ENCODE measurements around the gene NEFH.
"Not testable (repeated sequence)": the region's sequence is repeated elsewhere in the genome, so short reads cannot be mapped to it uniquely, and the experiment has no call there.

NEFH gene

DNA sequence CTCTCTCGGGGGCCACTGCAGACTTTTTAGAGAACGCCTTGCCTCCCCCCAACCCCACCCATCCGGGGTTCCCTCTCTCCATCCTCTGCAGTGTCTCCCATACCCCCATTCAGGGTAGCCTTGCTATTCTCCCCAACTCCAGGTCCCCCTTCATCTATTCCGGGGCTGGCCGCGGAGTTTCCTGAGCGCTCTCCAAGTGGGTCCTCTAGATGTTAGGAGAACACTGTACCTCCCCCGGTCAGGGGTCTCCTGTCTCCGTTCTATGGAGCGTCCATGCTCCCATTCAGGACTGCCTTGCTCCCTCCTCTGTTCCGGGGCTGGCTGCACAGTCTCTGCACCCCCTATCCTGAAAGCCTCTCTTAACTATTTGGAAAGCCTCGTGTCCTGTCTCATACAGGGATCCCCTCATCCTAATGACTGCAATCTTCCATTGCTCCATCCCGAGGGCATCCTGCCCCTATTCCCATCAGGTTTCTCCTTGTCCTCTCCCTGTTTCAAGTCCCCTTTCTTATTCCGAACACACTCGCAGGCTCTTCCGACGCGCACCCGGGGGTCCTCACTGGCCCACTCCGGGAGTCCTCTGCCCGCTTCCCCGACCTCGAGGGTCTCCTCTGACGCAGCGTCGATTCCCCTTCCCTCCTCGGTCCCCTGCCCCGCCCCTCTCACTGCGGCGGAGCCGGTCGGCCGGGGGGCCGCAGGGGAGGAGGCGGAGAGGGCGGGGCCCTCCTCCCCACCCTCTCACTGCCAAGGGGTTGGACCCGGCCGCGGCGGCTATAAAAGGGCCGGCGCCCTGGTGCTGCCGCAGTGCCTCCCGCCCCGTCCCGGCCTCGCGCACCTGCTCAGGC is at the start of gene NEFH:
Gene NEFH, plus strand, starts transcription at position 802 of the 845 bp plus-strand sequence. CDS start 45 bp downstream, outside the sequence.
- no peak for DNase-seq

DNA sequence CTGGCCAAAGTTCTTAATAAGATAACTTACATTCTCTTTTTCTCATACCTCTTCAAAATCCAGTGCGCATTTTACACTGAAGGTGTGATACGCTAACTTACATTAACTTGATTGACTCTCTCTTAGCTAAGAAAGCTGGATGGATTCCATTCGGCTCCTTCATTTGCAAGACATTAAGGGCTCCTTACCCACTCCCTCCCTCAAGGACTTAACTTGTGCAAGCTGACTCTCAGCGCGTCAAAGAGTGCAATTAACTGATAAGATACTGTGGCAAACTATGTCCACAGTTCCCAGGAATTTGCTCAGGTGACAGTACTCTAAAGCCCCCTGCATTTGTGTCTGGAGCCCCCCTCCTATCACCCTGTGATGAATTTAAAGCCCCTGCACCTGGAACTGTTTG is 48.0 kb upstream of the NEFH start:
- no peak for DNase-seq

DNA sequence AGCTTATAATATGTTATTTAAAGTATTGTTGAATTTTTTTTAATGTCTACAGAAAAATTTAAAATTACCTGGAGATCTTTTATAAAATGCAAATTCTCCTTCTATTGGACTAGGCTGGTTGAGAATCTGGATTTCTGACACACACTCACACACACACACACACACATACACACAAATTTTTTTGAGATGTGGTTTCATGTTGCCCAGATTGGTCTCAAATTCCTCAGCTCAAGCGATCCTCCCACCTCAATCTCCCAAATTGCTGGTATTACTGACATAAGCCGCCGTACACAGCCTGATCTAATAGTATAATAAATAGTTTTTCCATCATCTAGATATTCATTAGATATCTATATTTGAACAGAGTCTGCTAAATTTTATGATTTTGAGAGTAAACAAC is 46.2 kb upstream of the NEFH start:
- no peak for DNase-seq

DNA sequence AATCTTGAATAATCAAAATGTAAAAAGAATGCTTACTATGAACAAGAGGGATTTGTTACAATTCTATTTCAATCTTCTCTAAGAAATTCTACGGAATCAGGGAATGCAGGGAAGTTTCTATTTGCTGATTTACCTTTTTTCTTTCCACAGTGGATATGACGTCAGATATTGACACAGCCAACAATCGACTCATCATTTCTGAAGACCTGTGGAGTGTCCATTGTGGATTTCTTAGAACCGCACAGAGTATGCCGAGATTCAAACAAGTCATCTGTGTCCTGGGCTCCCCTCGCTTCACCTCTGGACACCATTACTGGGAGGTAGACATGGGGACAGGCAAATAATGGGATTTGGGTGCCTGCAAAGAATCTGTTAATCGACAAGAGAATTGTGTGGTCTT is 45.7 kb upstream of the NEFH start:
- no peak for DNase-seq

DNA sequence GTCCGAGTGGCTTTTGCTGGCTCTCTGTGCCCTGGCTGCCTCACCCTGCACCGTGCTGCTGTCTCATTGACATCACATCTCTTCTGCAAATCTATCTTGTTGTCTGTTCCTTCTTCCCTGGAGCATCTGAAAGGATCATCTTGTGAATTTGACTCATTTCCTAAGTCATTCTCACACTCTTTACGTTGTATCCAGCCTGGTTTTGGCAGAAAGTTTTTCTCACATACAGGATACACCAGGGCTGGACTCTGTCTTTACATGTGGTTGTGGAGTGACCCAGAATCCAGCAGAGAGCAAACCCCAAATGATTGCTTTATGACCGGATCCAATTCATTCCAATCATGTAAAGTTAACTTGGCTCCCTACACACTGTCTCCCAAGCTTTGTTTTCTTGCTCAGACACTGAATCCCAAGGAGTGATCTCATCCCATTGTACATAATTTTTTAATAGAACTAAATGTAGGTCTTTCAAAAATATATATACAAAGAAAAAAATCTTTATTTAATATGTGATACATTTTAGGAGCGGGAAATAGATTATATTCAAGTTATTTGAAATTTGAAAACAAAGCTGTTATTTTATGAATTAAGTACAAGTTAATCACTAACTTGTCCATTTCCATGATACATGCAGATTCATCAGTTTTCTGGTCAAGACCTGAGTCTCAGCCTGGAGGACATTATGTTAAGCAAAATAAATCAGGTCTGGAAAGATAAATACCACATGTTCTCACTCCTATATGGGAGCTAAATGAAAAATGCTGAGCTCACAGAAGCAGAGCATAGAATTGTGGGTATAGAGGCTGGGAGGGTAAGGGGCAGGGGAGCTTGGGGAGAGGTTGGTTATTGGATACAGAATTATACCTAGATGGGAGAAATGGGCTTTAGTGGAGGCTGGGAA is 44.5 kb upstream of the NEFH start:
- DNase-seq: no peak

DNA sequence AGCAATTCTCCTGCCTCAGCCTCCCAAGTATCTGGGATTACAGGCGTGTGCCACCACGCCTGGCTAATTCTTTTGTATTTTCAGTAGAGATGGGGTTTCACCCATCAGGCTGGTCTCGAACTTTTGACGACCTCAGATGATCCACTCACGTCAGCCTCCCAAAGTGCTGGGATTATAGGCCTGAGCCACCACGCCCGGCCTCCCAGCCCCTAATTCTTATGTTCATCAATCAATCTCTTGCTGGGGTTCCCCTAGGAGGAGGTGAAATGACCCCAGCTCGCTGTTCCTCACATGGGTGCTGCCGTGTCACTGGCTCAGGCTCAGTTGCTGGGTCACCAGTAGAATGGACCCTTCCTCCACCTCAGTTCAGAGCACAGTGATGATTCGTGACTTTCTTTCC is 41.7 kb upstream of the NEFH start, which contains the start of gene RFPL1:
Gene RFPL1, plus strand, starts transcription at position 301 of the 400 bp plus-strand sequence.
- DNase-seq: not testable (repeated sequence)

- no peak for DNase-seq
Observed at GRCh38 chr22:29442976-29443375, 37.0 kb upstream of the NEFH start.

GRCh38 chr22:29443452-29443851 is 36.6 kb upstream of the NEFH start:
- DNase-seq: no peak

- no peak for DNase-seq
Observed at GRCh38 chr22:29443861-29444792, 35.9 kb upstream of the NEFH start.

DNA sequence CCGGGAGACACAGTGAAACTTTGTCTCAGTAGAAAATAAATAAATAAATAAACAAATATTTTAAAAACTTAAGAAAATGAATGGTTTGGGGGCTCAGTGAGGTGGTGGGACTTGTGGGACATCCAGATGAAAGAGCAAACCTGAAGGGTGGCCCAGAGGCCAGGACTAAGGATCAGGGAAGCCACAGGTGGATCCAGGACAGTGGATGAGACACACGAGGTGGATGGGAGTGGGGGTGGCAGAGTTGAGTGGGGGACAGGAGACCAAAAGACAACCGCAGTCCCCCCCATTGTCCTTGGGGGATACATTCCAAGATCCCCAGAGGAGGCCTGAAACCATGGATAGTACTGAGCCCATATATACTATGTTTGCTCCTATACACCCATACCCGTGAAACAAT is 34.5 kb upstream of the NEFH start:
- DNase-seq: no peak

GRCh38 chr22:29447906-29448305 is 32.1 kb upstream of the NEFH start:
- DNase-seq: no peak

- DNase-seq: no peak
Observed at GRCh38 chr22:29449296-29449875, 30.6 kb upstream of the NEFH start.

GRCh38 chr22:29450222-29450621 is 29.8 kb upstream of the NEFH start:
- no peak for DNase-seq

GRCh38 chr22:29451863-29452262 is 28.2 kb upstream of the NEFH start:
- no peak for DNase-seq

- DNase-seq: no peak
Observed at GRCh38 chr22:29454276-29454675, 25.7 kb upstream of the NEFH start.

- DNase-seq: no peak
Observed at GRCh38 chr22:29456211-29456671, 23.8 kb upstream of the NEFH start.

DNA sequence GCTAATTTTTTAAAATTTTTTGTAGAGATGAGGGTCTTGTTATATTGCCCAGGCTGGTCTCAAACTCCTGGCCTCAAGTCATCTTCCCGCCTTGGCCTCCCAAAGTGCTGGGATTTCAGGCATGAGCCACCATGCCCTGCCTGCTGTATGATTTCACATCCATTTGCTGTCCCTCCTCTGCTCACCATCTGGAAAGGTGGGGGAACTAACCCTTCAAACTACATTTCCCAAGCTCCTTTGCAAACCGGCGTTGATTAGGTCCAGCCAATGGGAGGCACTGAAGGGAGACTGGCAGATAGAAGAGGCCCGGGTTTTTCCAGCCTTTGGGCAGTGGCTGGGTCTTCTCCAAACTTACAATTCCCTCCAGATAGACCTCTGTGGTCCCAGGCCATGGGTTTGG is 22.3 kb upstream of the NEFH start:
- peak in 1 of 2 experiments; percentile 10 for DNase-seq

DNA sequence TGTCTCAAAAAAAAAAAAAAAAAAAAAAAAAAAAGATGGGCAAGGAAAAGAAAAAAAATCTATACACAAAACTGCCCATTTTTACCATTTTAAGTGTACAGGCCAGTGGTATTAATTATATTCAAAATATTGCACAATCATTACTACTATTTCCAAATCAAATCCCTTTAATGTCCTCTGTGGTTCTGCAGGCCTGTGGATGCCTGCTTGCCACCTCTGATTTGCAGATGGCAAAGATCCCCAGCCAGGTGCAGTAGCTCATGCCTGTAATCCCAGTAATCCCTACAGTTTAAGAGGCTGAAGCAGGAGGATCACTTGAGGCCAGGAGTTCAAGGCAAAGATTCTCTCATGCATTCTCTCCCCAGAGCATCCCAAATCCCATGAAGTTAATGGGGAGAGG is 21.5 kb upstream of the NEFH start:
- no peak for DNase-seq

GRCh38 chr22:29459773-29460172 is 20.2 kb upstream of the NEFH start:
- DNase-seq: no peak

DNA sequence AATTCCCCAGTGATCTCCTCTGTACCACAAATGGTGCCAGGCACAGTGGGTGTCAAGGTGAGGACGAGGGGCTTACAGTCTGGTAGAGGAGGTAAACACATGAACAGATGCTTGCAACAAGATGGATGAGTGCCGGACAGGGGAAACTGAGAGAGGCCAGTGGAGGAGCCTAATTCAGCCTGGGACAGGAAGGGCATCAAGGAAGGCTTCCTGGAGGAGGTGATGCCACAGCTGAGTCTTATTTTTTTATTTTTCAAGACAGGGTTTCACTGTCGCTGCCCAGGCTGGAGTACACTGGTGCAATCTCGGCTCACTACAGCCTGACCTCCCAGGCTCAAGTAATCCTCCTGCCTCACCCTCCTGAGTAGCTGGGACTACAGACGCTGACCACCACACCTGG is 18.8 kb upstream of the NEFH start:
- no peak for DNase-seq

DNA sequence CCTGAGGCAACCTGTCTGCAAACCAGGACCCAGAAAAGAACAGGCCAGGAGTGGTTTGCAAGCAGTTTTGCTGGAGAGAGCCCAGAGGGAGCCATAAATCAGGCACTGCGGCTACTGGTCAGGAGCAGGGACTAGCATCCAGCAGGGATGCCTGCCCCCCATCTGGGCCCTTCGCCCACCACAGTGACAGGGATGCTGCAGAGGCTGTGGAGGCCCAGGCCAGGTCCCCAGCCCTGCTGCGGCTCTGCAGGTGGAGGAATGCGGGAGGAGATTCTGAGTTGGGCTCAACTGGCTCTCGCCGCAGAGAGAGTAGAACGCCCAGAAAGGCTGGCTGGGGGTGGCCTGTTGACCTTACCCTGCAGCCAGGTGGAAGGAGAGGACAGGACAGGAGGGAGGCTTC is 16.4 kb upstream of the NEFH start:
- DNase-seq: no peak

DNA sequence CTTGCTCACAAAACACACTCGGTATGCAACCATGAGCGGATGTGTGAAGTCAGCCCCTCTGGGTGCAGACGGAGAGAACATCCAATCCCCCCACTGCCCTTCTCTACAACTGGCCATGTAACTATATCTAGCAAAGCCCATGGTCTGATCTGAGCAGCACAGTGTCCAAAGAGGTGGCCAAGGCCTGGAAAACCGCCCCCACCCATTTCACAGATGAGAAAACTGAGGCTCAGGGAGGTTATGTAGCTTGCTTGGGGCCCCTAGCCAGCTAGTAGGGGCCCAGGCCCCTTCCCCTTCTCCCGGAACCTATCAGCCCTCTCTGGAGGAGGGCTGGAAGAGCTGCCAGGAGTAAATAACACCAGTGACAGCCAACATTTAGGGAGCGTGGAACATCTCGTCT is 15.4 kb upstream of the NEFH start:
- DNase-seq: no peak
